ENCODE results near the gene ANGPT4. TPM values are rescaled to one million over a fixed set of nuclear protein-coding genes. Genes with fewer than 3 reads are reported as not detected.

Gene ANGPT4
- total RNA-seq, 2 donors from 2014 or later = 0.11 TPM; not detected in 1

DNA sequence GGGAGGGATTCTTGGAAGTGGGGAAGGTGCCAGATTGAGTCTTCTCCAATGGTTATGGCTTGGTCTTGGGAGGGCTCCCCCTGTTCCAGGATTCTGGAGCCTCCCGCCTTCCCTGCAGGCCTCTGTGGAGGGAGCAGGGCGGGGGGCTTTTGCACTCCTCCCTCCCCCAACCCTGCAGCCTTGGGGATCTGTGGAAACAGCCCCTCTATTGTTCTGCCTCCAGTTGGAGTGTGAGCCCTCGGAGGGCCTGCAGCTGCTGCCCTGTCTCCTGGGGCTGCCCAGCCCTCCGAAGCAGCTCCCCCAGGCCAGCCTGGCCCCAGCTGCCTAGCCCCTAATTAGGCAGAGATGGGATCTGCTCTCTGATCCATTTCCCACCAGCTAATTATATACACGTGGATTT, 67.9 kb downstream of the ANGPT4 start:
- H3K27me3 ChIP-seq = no peaks in the 10 kb centered on the region
- H3K9me3 ChIP-seq = no peaks in the 10 kb centered on the region
- TF ChIP-seq, protein P1, sequence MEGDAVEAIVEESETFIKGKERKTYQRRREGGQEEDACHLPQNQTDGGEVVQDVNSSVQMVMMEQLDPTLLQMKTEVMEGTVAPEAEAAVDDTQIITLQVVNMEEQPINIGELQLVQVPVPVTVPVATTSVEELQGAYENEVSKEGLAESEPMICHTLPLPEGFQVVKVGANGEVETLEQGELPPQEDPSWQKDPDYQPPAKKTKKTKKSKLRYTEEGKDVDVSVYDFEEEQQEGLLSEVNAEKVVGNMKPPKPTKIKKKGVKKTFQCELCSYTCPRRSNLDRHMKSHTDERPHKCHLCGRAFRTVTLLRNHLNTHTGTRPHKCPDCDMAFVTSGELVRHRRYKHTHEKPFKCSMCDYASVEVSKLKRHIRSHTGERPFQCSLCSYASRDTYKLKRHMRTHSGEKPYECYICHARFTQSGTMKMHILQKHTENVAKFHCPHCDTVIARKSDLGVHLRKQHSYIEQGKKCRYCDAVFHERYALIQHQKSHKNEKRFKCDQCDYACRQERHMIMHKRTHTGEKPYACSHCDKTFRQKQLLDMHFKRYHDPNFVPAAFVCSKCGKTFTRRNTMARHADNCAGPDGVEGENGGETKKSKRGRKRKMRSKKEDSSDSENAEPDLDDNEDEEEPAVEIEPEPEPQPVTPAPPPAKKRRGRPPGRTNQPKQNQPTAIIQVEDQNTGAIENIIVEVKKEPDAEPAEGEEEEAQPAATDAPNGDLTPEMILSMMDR (IDR thresholded peaks at IDR 0.05) = no peak
- no peaks in the 10 kb centered on the region for H3K36me3 ChIP-seq
- no peak overlapping the region for H3K4me3 ChIP-seq
- no peak for DNase-seq (ENCODE audit: low spot score)
- H3K4me1 ChIP-seq = peaks cover 0 to 24% of the 10 kb centered on the region in 2 donors
- H3K27ac ChIP-seq = no peak overlapping the region

DNA sequence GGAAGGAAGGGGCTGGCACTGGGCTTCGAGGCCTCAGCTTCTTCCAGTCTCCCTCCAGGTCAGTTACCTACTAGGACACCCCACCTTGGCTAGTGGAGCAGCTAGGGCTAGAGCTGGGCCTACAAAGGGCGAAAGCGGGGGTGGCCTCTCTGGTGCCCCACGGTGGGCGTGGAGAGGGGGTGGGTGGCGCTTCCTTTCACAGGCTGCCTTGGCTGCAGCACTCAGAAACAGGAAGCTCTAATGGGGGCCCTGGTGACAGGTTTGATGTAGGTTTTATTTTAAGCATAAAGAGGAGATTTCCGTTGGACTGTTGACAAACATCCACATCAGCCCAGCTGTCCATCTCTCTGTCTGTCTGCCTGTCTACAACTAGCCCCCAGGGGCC, 69.2 kb downstream of the ANGPT4 start:
- Histone ChIP-seq H3K27me3 (no peaks in the 10 kb centered on the region), H3K4me3 (no peak overlapping the region), H3K36me3 (no peaks in the 10 kb centered on the region), H3K4me1 (peaks cover 0 to 27% of the 10 kb centered on the region in 2 donors), H3K9me3 (no peaks in the 10 kb centered on the region), H3K27ac (no peak overlapping the region)
- TF ChIP-seq, protein P1 (IDR thresholded peaks at IDR 0.05) = no peak
- DNase-seq (ENCODE audit: low spot score) = no peak

DNA sequence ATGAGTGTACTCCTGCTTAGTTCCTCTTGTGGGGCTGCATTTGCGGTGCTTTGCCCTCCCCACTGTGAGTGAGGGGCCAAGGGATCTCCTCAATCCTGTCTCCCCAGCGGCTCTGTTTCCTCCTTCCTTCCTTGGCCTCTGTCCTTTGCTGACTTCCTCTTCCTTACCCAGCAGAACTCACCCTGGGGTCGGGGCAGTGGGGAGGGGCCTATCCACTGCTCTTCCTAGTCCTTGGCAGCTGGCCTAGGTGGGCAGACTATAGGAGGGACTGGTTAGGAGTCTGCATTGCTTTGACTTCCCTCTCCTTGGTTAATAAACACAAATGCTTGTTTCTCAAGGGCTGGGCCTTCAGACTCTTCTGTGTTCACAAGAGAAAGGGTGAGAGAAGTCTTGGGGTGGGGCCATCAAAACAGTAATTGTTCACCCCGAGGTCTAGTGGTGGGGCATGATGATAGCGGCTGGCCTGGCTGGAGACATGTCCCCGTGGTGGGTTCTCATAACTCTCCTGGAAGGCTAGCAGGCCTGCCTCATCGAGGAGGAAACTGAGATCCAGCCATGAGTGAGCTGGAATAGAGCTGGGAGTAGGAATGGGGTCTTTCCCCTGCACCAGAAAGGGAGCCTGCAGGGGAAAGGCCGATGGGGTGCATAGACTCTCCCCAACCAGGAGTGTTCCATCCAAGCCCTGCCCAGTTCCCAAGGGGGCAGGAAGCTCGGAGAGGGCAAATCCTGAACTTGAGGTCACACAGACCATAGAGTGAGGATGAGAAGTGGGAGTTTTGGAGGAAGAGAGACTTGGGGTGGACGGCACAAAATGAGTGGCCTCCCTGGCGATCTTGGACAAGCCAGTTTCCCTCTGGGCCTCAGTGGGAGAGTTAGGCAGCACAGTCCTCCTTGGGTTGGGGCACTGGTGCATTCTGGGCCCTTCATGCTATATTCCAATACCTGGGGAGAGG, 69.9 kb downstream of the ANGPT4 start:
- no peak for DNase-seq (ENCODE audit: low spot score)
- H3K4me1 ChIP-seq = peaks cover 0 to 33% of the 10 kb centered on the region in 2 donors

DNA sequence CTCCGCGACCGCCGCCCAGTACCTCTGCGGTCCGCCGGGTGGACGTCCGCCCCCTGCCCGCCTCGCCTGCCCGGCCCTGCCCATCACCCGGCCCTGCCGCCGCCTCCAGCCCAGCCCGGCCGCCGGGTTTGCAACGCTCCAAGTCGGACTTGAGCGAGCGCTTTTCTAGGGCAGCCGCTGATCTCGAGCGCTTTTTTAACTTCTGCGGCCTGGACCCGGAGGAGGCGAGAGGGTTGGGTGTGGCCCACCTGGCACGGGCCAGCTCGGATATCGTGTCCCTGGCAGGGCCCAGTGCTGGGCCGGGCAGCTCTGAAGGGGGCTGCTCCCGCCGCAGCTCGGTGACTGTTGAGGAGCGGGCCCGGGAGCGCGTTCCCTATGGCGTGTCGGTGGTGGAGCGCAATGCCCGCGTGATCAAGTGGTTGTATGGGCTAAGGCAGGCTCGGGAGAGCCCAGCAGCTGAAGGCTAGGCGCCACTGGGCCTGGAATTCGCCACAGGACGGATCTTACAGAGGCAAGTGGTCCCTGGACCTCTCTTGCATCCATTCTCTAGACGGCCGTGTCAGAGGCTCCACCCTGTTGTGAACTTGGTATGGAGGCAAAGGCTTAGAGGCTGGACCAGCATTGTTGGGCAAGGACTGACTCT, 70.8 kb downstream of the ANGPT4 start:
- Histone ChIP-seq H3K36me3 (no peaks in the 10 kb centered on the region), H3K27me3 (no peaks in the 10 kb centered on the region), H3K4me3 (peak overlapping the region in 1 of 2 donors; percentile 52), H3K4me1 (peaks cover 0 to 38% of the 10 kb centered on the region in 2 donors), H3K27ac (no peak overlapping the region), H3K9me3 (no peaks in the 10 kb centered on the region)
- DNase-seq (ENCODE audit: low spot score) = no peak
- TF ChIP-seq, protein P1 (IDR thresholded peaks at IDR 0.05) = no peak

More for the DNA sequence above, 69.9 kb downstream of the ANGPT4 start:
- Histone ChIP-seq H3K27me3 (no peaks in the 10 kb centered on the region), H3K27ac (no peak overlapping the region), H3K36me3 (no peaks in the 10 kb centered on the region), H3K9me3 (no peaks in the 10 kb centered on the region), H3K4me3 (no peak overlapping the region)
- TF ChIP-seq, protein P1 (IDR thresholded peaks at IDR 0.05) = no peak

DNA sequence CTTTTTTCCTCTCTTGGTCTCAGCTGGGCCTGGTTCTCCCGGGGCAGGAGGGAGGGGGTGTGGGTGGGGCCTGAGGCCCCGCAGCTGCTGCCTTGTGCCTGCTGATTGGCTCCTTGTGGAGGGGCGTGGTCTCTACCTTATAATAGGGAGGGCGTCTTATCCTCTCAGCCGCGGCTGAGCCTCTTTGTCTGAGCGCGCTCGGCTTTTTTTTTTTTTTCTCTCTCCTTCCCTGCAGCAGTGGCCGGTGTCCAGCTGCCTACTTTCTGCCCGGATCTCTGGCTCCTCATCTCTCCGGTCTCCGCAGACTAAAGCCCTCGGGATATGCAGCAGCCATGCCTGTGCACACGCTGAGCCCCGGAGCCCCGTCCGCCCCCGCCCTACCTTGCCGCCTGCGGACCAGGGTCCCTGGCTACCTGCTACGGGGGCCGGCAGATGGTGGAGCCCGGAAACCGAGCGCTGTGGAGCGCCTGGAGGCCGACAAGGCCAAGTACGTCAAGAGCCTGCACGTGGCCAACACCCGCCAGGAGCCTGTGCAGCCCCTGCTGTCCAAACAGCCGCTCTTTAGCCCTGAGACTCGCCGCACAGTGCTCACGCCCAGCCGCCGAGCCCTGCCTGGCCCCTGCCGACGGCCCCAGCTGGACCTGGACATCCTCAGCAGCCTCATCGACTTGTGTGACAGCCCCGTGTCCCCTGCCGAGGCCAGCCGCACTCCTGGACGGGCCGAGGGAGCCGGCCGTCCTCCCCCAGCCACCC, 71.5 kb downstream of the ANGPT4 start:
- DNase-seq (ENCODE audit: low spot score) = peak; percentile 89
- H3K9me3 ChIP-seq = no peaks in the 10 kb centered on the region
- no peaks in the 10 kb centered on the region for H3K36me3 ChIP-seq
- peaks cover 0 to 38% of the 10 kb centered on the region in 2 donors for H3K4me1 ChIP-seq
- TF ChIP-seq, protein P1 (IDR thresholded peaks at IDR 0.05) = no peak
- no peak overlapping the region for H3K27ac ChIP-seq
- H3K4me3 ChIP-seq = peak overlapping the region; percentile 22 to 52
- no peaks in the 10 kb centered on the region for H3K27me3 ChIP-seq
